T47D (cell line): ENCODE measurements around the gene SPEF1.
A peak's percentile ranks its signal among the peaks of the same experiment; 100 is the strongest.

ENCODE experiments used
- DNase-seq, 2 experiments: peaks; one replicate each; pipeline versions ENCODE4 v3.0.0 to v3.0.0-alpha.2; 2011 to 2012; ENCODE audit warnings: low read depth in 1 of 2, low spot score in 1 of 2
- JUND ChIP-seq: IDR thresholded peaks from 2 replicates; pipeline ENCODE4 v1.6.1; 2012; ENCODE audit warnings: low read depth
- in situ Hi-C: cut with HindIII; loops from 2 replicates; pipeline ENCODE4 v1.10.0; 2016; ENCODE audit warnings: low sequenced_read_pairs, low pct_unique_long_range_greater_than_20kb

The SPEF1 gene

GRCh38 chr20:3802524-3803239, 21.4 kb upstream of the SPEF1 start:
- in situ Hi-C loops: no loop called here
- no peak for TF ChIP-seq JUND
- DNase-seq: no peak

GRCh38 chr20:3801846-3802245, 20.6 kb upstream of the SPEF1 start:
- in situ Hi-C loops: no loop called here
- no peak for TF ChIP-seq JUND
- DNase-seq: no peak

- no peak for DNase-seq
- no peak for TF ChIP-seq JUND
- in situ Hi-C loops: no loop called here
These were observed 20.1 kb upstream of the SPEF1 start for GRCh38 chr20:3801299-3801698.

- no peak for DNase-seq
- in situ Hi-C loops: no loop called here
- TF ChIP-seq JUND: no peak
These were observed 19.6 kb upstream of the SPEF1 start for GRCh38 chr20:3800878-3801260.

GRCh38 chr20:3800256-3800877, 19.1 kb upstream of the SPEF1 start:
- in situ Hi-C loops: no loop called here
- no peak for TF ChIP-seq JUND
- no peak for DNase-seq

GRCh38 chr20:3798908-3799248, 17.6 kb upstream of the SPEF1 start:
- TF ChIP-seq JUND: no peak
- DNase-seq: no peak
- in situ Hi-C loops: no loop called here

- DNase-seq: no peak
- no peak for TF ChIP-seq JUND
- in situ Hi-C loops: no loop called here
These were observed 17.1 kb upstream of the SPEF1 start for GRCh38 chr20:3798373-3798768.

GRCh38 chr20:3797592-3798372, 16.5 kb upstream of the SPEF1 start:
- peak in 1 of 2 experiments; percentile 40 for DNase-seq
- in situ Hi-C loops: no loop called here
- no peak for TF ChIP-seq JUND

- TF ChIP-seq JUND: no peak
- no peak for DNase-seq
- in situ Hi-C loops: no loop called here
These were observed 15.9 kb upstream of the SPEF1 start for GRCh38 chr20:3797226-3797545.

GRCh38 chr20:3796477-3797225, 15.4 kb upstream of the SPEF1 start:
- DNase-seq: no peak
- TF ChIP-seq JUND: no peak
- in situ Hi-C loops: no loop called here

- DNase-seq: peak; percentile 92 to 95
- in situ Hi-C loops: no loop called here
These were observed 14.5 kb upstream of the SPEF1 start, which contains the start of gene CDC25B for GRCh38 chr20:3795511-3796468. TSS of gene CDC25B (plus strand) at chr20:3796310. CDS start at chr20:3796532, 222 bp downstream.

More at GRCh38 chr20:3795511-3796468, 14.5 kb upstream of the SPEF1 start, which contains the start of gene CDC25B:
- no peak for TF ChIP-seq JUND
